K562 (cell line): ENCODE measurements around the gene GPATCH4. TPM values are rescaled to one million over a fixed set of nuclear protein-coding genes. Genes with fewer than 3 reads are reported as not detected.

Experiments used
- ARID4B ChIP-seq: sonication (generic); formaldehyde crosslinking; IDR thresholded peaks from 2 replicates; pipeline ENCODE4 v1.8.0; 2022; ENCODE audit warnings: mild to moderate bottlenecking, missing genetic modification reagents
- CBX5 ChIP-seq: IDR thresholded peaks from 2 replicates; pipeline ENCODE4 v1.6.1; 2014; ENCODE audit warnings: low read depth, borderline replicate concordance
- CHD2 ChIP-seq: IDR thresholded peaks from 2 replicates; pipeline ENCODE4 v1.6.1; 2011; ENCODE audit warnings: low read depth, low read length
- E4F1 ChIP-seq: fragments of 250-450 bp; sonication (Bioruptor Pico); IDR thresholded peaks from 2 replicates; pipeline ENCODE4 v1.5.0; 2021; ENCODE audit warnings: mild to moderate bottlenecking, borderline replicate concordance
- ETV5 ChIP-seq: sonication (generic); formaldehyde crosslinking; IDR thresholded peaks from 2 replicates; pipeline ENCODE4 v1.4.0; 2020; ENCODE audit warnings: low read depth, mild to moderate bottlenecking, missing genetic modification reagents
- ETV6 ChIP-seq, 3 experiments: fragments of 150-350 bp in 1 of 3; sonication (generic) in 1 of 3; formaldehyde crosslinking in 1 of 3; IDR thresholded peaks; 2 replicates each; pipeline versions ENCODE4 v1.6.1 to v1.8.0; 2014 to 2022; ENCODE audit warnings: borderline replicate concordance in 2 of 3, low read depth in 2 of 3, antibody characterized with exemption in 1 of 3, low read length in 1 of 3, mild to moderate bottlenecking in 1 of 3, missing genetic modification reagents in 1 of 3
- KLF10 ChIP-seq: fragments of 250-450 bp; sonication (Bioruptor Pico); IDR thresholded peaks from 2 replicates; pipeline ENCODE4 v1.6.1; 2021; ENCODE audit warnings: matching md5 sums
- KLF16 ChIP-seq: IDR thresholded peaks from 2 replicates; pipeline ENCODE4 v1.6.1; 2016; ENCODE audit warnings: antibody characterized with exemption
- NR2C2 ChIP-seq, 2 experiments: fragments of 200-800 bp in 1 of 2; sonication (Bioruptor generic) in 1 of 2; sonication (generic) in 1 of 2; formaldehyde crosslinking in 1 of 2; IDR thresholded peaks; 2 replicates each; pipeline versions ENCODE4 v1.6.1 to v1.8.0; 2016 to 2022; ENCODE audit warnings: mild to moderate bottlenecking in 1 of 2, missing compliant biosample characterization in 1 of 2, missing genetic modification characterization in 1 of 2, missing genetic modification reagents in 1 of 2
- NRF1 ChIP-seq, 2 experiments: fragments of 450-650 bp; IDR thresholded peaks in 1 of 2; conservative IDR thresholded peaks in 1 of 2; 2 replicates each; pipeline ENCODE4 v1.6.1; 2014; ENCODE audit warnings: mild to moderate bottlenecking in 2 of 2
- PRPF4 ChIP-seq: fragments of 200-400 bp; formaldehyde crosslinking; IDR thresholded peaks from one replicate; pipeline ENCODE4 v1.6.1; 2017; ENCODE audit warnings: low read length, low read depth, mild to moderate bottlenecking; ENCODE audit not compliant: insufficient read depth, poor library complexity, severe bottlenecking
- SFPQ ChIP-seq: fragments of 200-400 bp; formaldehyde crosslinking; IDR thresholded peaks from 2 replicates; pipeline ENCODE4 v1.6.1; 2017; ENCODE audit warnings: mild to moderate bottlenecking, low read depth, low read length, moderate library complexity
- TEAD4 ChIP-seq, 2 experiments: sonication (generic) in 1 of 2; formaldehyde crosslinking in 1 of 2; IDR thresholded peaks; 2 replicates each; pipeline versions ENCODE4 v1.6.1 to v1.8.0; 2012 to 2022; ENCODE audit warnings: borderline replicate concordance in 1 of 2, inconsistent platforms in 1 of 2, low read length in 1 of 2, mild to moderate bottlenecking in 1 of 2, missing genetic modification reagents in 1 of 2
- ZBTB8A ChIP-seq: fragments of 450-650 bp; IDR thresholded peaks from 2 replicates; pipeline ENCODE4 v1.6.1; 2018; ENCODE audit warnings: mild to moderate bottlenecking, moderate library complexity; ENCODE audit not compliant: partially characterized antibody
- ZNF184 ChIP-seq: sonication (generic); formaldehyde crosslinking; IDR thresholded peaks from 2 replicates; pipeline ENCODE4 v1.5.0; 2020; ENCODE audit warnings: missing genetic modification reagents
- ZNF583 ChIP-seq: fragments of 250-450 bp; sonication (Bioruptor Pico); IDR thresholded peaks from 2 replicates; pipeline ENCODE4 v1.4.0; 2020
- ZNF785 ChIP-seq: fragments of 250-450 bp; sonication (Bioruptor Pico); IDR thresholded peaks from 2 replicates; pipeline ENCODE4 v1.4.0; 2020; ENCODE audit warnings: mild to moderate bottlenecking
- polyA plus RNA-seq, 8 experiments: library from polyadenylated mRNA; depleted of rRNA in 4 of 8; stranded (reverse) in 5 of 8; unstranded in 3 of 8; fragments of >200 nt; fragmentation: Nextera tagmentation in 2 of 8; fragmentation: Illumina TruSeq in 1 of 8; extraction: Ambion mirVana in 2 of 8; extraction: Trizol in 1 of 8; gene quantifications; 2 replicates each; pipeline versions ENCODE4 v1.2.1 to v1.2.3, GENCODE V29; 2011 to 2014; ENCODE audit warnings: inconsistent platforms in 1 of 8, missing spikeins in 1 of 8
- total RNA-seq, 7 experiments: library from RNA; depleted of rRNA in 6 of 7; stranded (reverse); fragments of >200 nt in 6 of 7; fragmentation: Illumina TruSeq in 2 of 7; extraction: Trizol in 2 of 7; gene quantifications; 2 replicates each; pipeline versions ENCODE4 v1.2.1 to v1.2.3, GENCODE V29; 2011 to 2021; ENCODE audit warnings: low replicate concordance in 1 of 7

The GPATCH4 gene
- total and polyA plus RNA-seq, 9 of the 15 experiments (the other 6 are each of a cell fraction or from before 2014, with no cell fraction given): 43.7 to 105 (median 76.5) TPM

GRCh38 chr1:156592158-156592909, 8.9 kb downstream of the GPATCH4 start (continued):
- TF ChIP-seq ARID4B (CRISPR knock-in tag) (peak; percentile 70; the same call in 1 of the 2 replicates), KLF10 (CRISPR knock-in tag) (no peak), ETV5 (CRISPR knock-in tag) (no peak), TEAD4 (IDR thresholded peaks at IDR 0.05; ENCODE audit: low read length) (no peak), TEAD4 (CRISPR knock-in tag; IDR thresholded peaks at IDR 0.05; ENCODE audit: borderline replicate concordance) (no peak), NRF1 (conservative IDR thresholded peaks at IDR 0.05 in 1 of 2, IDR thresholded peaks at IDR 0.05 in 1 of 2) (no peak), ZNF785 (no peak), KLF16 (no peak), NR2C2 (CRISPR knock-in tag; IDR thresholded peaks at IDR 0.05) (0 out of 2 replicates have a peak, but pooled peaks have one; percentile 36), NR2C2 (tag; IDR thresholded peaks at IDR 0.05) (no peak), ZNF583 (CRISPR knock-in tag) (no peak), CHD2 (no peak), SFPQ (no peak), ZNF184 (no peak), CBX5 (no peak), PRPF4 (no peak), ETV6 (IDR thresholded peaks at IDR 0.05; ENCODE audit: borderline replicate concordance in 1 of 2, low read depth in 2 of 2, low read length in 1 of 2) (no peak), ETV6 (CRISPR knock-in tag; IDR thresholded peaks at IDR 0.05; ENCODE audit: borderline replicate concordance) (no peak), E4F1 (no peak), ZBTB8A (no peak)
